Caco-2 (cell line): Measurements from ENCODE around the gene MTERF4. TPM values are rescaled to one million over a fixed set of nuclear protein-coding genes. Genes with fewer than 3 reads are reported as not detected.

Experiments used
- BruUV-seq: library from RNA; stranded (reverse); fragments of 400-500 nt; replicated peaks from 2 replicates; lab custom pipeline; 2021; lab: Mats Ljungman, UMichigan
- CTCF ChIA-PET: fragments of 300-600 bp; sonication (Branson Sonifier 250); formaldehyde crosslinking; loops from one replicate; lab custom pipeline; 2022; ENCODE audit warnings: antibody characterized with exemption; lab: Charles Lee
- POLR2A ChIA-PET: fragments of 300-600 bp; sonication (Branson Sonifier 250); formaldehyde crosslinking; loops from one replicate; lab custom pipeline; 2022; ENCODE audit warnings: antibody characterized with exemption; lab: Charles Lee
- DNase-seq, 2 experiments: peaks; one replicate each; pipeline versions ENCODE4 v3.0.0 to v3.0.0-alpha.2; 2020 to 2022
- H3K27me3 ChIP-seq: replicated peaks from 2 replicates; pipeline ENCODE4 v1.6.0; 2011; ENCODE audit warnings: low read length; ENCODE audit not compliant: control insufficient read depth, insufficient read depth
- H3K36me3 ChIP-seq: 2 replicates; pipeline ENCODE4 v1.5.1; 2011; ENCODE audit warnings: low read length; ENCODE audit not compliant: control insufficient read depth, insufficient read depth
- H3K4me1 ChIP-seq: fragments of 250-450 bp; sonication (Bioruptor Pico); 2 replicates; pipeline ENCODE4 v1.5.1; 2020; ENCODE audit warnings: mild to moderate bottlenecking
- H3K4me3 ChIP-seq: 2 replicates; pipeline ENCODE4 v1.5.1; 2011; ENCODE audit warnings: low read depth, mild to moderate bottlenecking, control low read depth, low read length
- H3K9me3 ChIP-seq: fragments of 250-450 bp; sonication (Bioruptor Pico); 2 replicates; pipeline ENCODE4 v1.5.1; 2020; ENCODE audit warnings: mild to moderate bottlenecking, moderate library complexity
- H3K27ac Mint-ChIP-seq: one replicate; pipeline ENCODE4 v1.8.0; 2022; ENCODE audit warnings: mixed read lengths; ENCODE audit not compliant: unreplicated experiment
- H3K27me3 Mint-ChIP-seq: one replicate; pipeline ENCODE4 v1.8.0; 2022; ENCODE audit warnings: mixed read lengths; ENCODE audit not compliant: insufficient read depth, unreplicated experiment
- H3K36me3 Mint-ChIP-seq: one replicate; pipeline ENCODE4 v1.8.0; 2022; ENCODE audit warnings: mild to moderate bottlenecking, mixed read lengths; ENCODE audit not compliant: insufficient read depth, unreplicated experiment
- H3K4me1 Mint-ChIP-seq: one replicate; pipeline ENCODE4 v1.8.0; 2022; ENCODE audit warnings: low read depth, mixed read lengths; ENCODE audit not compliant: unreplicated experiment
- H3K4me3 Mint-ChIP-seq: one replicate; pipeline ENCODE4 v1.8.0; 2022; ENCODE audit warnings: mild to moderate bottlenecking, moderate library complexity, mixed read lengths; ENCODE audit not compliant: unreplicated experiment
- H3K9me3 Mint-ChIP-seq: one replicate; pipeline ENCODE4 v1.8.0; 2022; ENCODE audit warnings: mixed read lengths; ENCODE audit not compliant: unreplicated experiment
- intact Hi-C: fragments of 100-400 bp; cut with micrococcal nuclease; formaldehyde crosslinking; loops from one replicate; pipeline ENCODE4 v1.10.0; 2022; ENCODE audit not compliant: unreplicated experiment
- total RNA-seq: library from RNA; stranded (reverse); gene quantifications from 2 replicates; pipeline ENCODE4 v1.2.3, GENCODE V29; 2022
- TF ChIP-seq, protein P1 (sequence below), 2 experiments: fragments of 200-600 bp in 1 of 2; IDR thresholded peaks; 1 replicate in 1 of 2; 2 replicates in 1 of 2; pipeline versions ENCODE4 v1.5.1 to v1.8.0; 2011 to 2022; ENCODE audit warnings: antibody characterized with exemption in 1 of 2, control low read depth in 1 of 2, inconsistent platforms in 1 of 2, low read depth in 1 of 2, low read length in 1 of 2, mild to moderate bottlenecking in 1 of 2, moderate library complexity in 1 of 2; ENCODE audit not compliant: insufficient read depth in 1 of 2, severe bottlenecking in 1 of 2, unreplicated experiment in 1 of 2

MTERF4 gene
- total RNA-seq, 1 experiment from 2014 or later = 22.2 TPM

- no peaks in the 10 kb centered on the region for H3K9me3 Mint-ChIP-seq
- Histone ChIP-seq H3K27me3 (no peaks in the 10 kb centered on the region), H3K4me3 (no peak overlapping the region), H3K9me3 (no peaks in the 10 kb centered on the region), H3K36me3 (no peaks in the 10 kb centered on the region), H3K4me1 (no peaks in the 10 kb centered on the region)
- intact Hi-C loops = no loop called here
- no TSS peak for BruUV-seq
- no peaks in the 10 kb centered on the region for H3K4me1 Mint-ChIP-seq
- CTCF ChIA-PET = no interaction called here
- H3K4me3 Mint-ChIP-seq = no peak overlapping the region
- DNase-seq = no peak
- no peaks in the 10 kb centered on the region for H3K36me3 Mint-ChIP-seq
- no peak overlapping the region for H3K27ac Mint-ChIP-seq
- POLR2A ChIA-PET = no interaction called here
- H3K27me3 Mint-ChIP-seq = no peaks in the 10 kb centered on the region
- TF ChIP-seq, protein P1, sequence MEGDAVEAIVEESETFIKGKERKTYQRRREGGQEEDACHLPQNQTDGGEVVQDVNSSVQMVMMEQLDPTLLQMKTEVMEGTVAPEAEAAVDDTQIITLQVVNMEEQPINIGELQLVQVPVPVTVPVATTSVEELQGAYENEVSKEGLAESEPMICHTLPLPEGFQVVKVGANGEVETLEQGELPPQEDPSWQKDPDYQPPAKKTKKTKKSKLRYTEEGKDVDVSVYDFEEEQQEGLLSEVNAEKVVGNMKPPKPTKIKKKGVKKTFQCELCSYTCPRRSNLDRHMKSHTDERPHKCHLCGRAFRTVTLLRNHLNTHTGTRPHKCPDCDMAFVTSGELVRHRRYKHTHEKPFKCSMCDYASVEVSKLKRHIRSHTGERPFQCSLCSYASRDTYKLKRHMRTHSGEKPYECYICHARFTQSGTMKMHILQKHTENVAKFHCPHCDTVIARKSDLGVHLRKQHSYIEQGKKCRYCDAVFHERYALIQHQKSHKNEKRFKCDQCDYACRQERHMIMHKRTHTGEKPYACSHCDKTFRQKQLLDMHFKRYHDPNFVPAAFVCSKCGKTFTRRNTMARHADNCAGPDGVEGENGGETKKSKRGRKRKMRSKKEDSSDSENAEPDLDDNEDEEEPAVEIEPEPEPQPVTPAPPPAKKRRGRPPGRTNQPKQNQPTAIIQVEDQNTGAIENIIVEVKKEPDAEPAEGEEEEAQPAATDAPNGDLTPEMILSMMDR (IDR thresholded peaks at IDR 0.05; ENCODE audit: insufficient read depth in 1 of 2, low read depth in 1 of 2, low read length in 1 of 2, severe bottlenecking in 1 of 2, unreplicated experiment in 1 of 2) = no peak
Observed at GRCh38 chr2:241111440-241111805, 9.3 kb upstream of the MTERF4 start.

- CTCF ChIA-PET = no interaction called here
- BruUV-seq = no TSS peak
- TF ChIP-seq, protein P1 (IDR thresholded peaks at IDR 0.05; ENCODE audit: insufficient read depth in 1 of 2, low read depth in 1 of 2, low read length in 1 of 2, severe bottlenecking in 1 of 2, unreplicated experiment in 1 of 2) = no peak
- H3K4me3 Mint-ChIP-seq = no peak overlapping the region
- H3K4me1 ChIP-seq = no peaks in the 10 kb centered on the region
- H3K27me3 Mint-ChIP-seq = no peaks in the 10 kb centered on the region
- no peaks in the 10 kb centered on the region for H3K9me3 Mint-ChIP-seq
- no peak for DNase-seq
- H3K4me1 Mint-ChIP-seq = no peaks in the 10 kb centered on the region
- H3K36me3 ChIP-seq = no peaks in the 10 kb centered on the region
- H3K4me3 ChIP-seq = no peak overlapping the region
- no peaks in the 10 kb centered on the region for H3K9me3 ChIP-seq
- H3K27ac Mint-ChIP-seq = no peak overlapping the region
- no peaks in the 10 kb centered on the region for H3K36me3 Mint-ChIP-seq
- POLR2A ChIA-PET = no interaction called here
- no peaks in the 10 kb centered on the region for H3K27me3 ChIP-seq
- intact Hi-C loops = no loop called here
Observed at GRCh38 chr2:241110607-241111439, 8.7 kb upstream of the MTERF4 start.

- H3K9me3 ChIP-seq = no peaks in the 10 kb centered on the region
- no peak overlapping the region for H3K4me3 ChIP-seq
- H3K4me3 Mint-ChIP-seq = no peak overlapping the region
- no peaks in the 10 kb centered on the region for H3K27me3 Mint-ChIP-seq
- H3K36me3 Mint-ChIP-seq = no peaks in the 10 kb centered on the region
- TF ChIP-seq, protein P1 (IDR thresholded peaks at IDR 0.05; ENCODE audit: insufficient read depth in 1 of 2, low read depth in 1 of 2, low read length in 1 of 2, severe bottlenecking in 1 of 2, unreplicated experiment in 1 of 2) = no peak
- no peaks in the 10 kb centered on the region for H3K4me1 ChIP-seq
- ChIA-PET CTCF (no interaction called here), POLR2A (no interaction called here)
- DNase-seq = no peak
- no TSS peak for BruUV-seq
- no peaks in the 10 kb centered on the region for H3K4me1 Mint-ChIP-seq
- no peaks in the 10 kb centered on the region for H3K9me3 Mint-ChIP-seq
- H3K27ac Mint-ChIP-seq = no peak overlapping the region
- no peaks in the 10 kb centered on the region for H3K27me3 ChIP-seq
- H3K36me3 ChIP-seq = no peaks in the 10 kb centered on the region
- intact Hi-C loops = no loop called here
Observed at GRCh38 chr2:241110089-241110606, 8.1 kb upstream of the MTERF4 start.
